ENCODE measurements around the gene CACNA1E.

Gene CACNA1E

GRCh38 chr1:181643631-181644030, 160.3 kb downstream of the CACNA1E start:
- Histone ChIP-seq H3K36me3 (ENCODE audit: insufficient read depth, low read length) (no peaks in the 10 kb centered on the region), H3K9me2 (replicated peaks; ENCODE audit: low read depth, low read length) (no peaks in the 10 kb centered on the region; the same call in 1 of the 2 replicates), H3K9ac (ENCODE audit: low read depth, low read length, poor library complexity, severe bottlenecking) (no peak overlapping the region), H3K4me1 (ENCODE audit: insufficient read depth, low read length, poor library complexity, severe bottlenecking) (no peaks in the 10 kb centered on the region), H3K4me2 (ENCODE audit: low read depth, low read length, poor library complexity, severe bottlenecking) (no peak overlapping the region), H3K79me2 (ENCODE audit: insufficient read depth, low read length) (no peaks in the 10 kb centered on the region), H4K20me1 (ENCODE audit: insufficient read depth, low read length, poor library complexity, severe bottlenecking) (no peaks in the 10 kb centered on the region), H3F3A (ENCODE audit: low read depth) (no peaks in the 10 kb centered on the region), H3K4me3 (ENCODE audit: low read length, poor library complexity, severe bottlenecking) (no peak overlapping the region), H2AFZ (ENCODE audit: low read length) (no peak overlapping the region), H3K27me3 (ENCODE audit: insufficient read depth, low read length, poor library complexity, severe bottlenecking) (no peaks in the 10 kb centered on the region), H3K9me3 (ENCODE audit: insufficient read depth, low read depth, low read length) (no peaks in the 10 kb centered on the region)
- TF ChIP-seq EZH2phosphoT487 (IDR thresholded peaks at IDR 0.05; ENCODE audit: borderline replicate concordance), result no peak
- TF ChIP-seq CTCF (conservative IDR thresholded peaks at IDR 0.05; ENCODE audit: low read length), result no peak

- H2AFZ ChIP-seq (ENCODE audit: low read length), result no peak overlapping the region
- H3K27me3 ChIP-seq (ENCODE audit: insufficient read depth, low read length, poor library complexity, severe bottlenecking), result no peaks in the 10 kb centered on the region
- H3K4me2 ChIP-seq (ENCODE audit: low read depth, low read length, poor library complexity, severe bottlenecking), result no peak overlapping the region
- no peaks in the 10 kb centered on the region for H4K20me1 ChIP-seq (ENCODE audit: insufficient read depth, low read length, poor library complexity, severe bottlenecking)
- no peak overlapping the region for H3K9ac ChIP-seq (ENCODE audit: low read depth, low read length, poor library complexity, severe bottlenecking)
- no peak for TF ChIP-seq CTCF (conservative IDR thresholded peaks at IDR 0.05; ENCODE audit: low read length)
- no peak for TF ChIP-seq EZH2phosphoT487 (IDR thresholded peaks at IDR 0.05; ENCODE audit: borderline replicate concordance)
- no peaks in the 10 kb centered on the region for H3K36me3 ChIP-seq (ENCODE audit: insufficient read depth, low read length)
- H3K9me3 ChIP-seq (ENCODE audit: insufficient read depth, low read depth, low read length), result no peaks in the 10 kb centered on the region
- no peaks in the 10 kb centered on the region for H3K79me2 ChIP-seq (ENCODE audit: insufficient read depth, low read length)
- no peaks in the 10 kb centered on the region for H3F3A ChIP-seq (ENCODE audit: low read depth)
- no peaks in the 10 kb centered on the region for H3K9me2 ChIP-seq (replicated peaks; ENCODE audit: low read depth, low read length)
- no peak overlapping the region for H3K4me3 ChIP-seq (ENCODE audit: low read length, poor library complexity, severe bottlenecking)
- H3K4me1 ChIP-seq (ENCODE audit: insufficient read depth, low read length, poor library complexity, severe bottlenecking), result no peaks in the 10 kb centered on the region
Measured at GRCh38 chr1:181645171-181645570, 161.9 kb downstream of the CACNA1E start.

- H3K4me2 ChIP-seq (ENCODE audit: low read depth, low read length, poor library complexity, severe bottlenecking), result no peak overlapping the region
- no peak overlapping the region for H2AFZ ChIP-seq (ENCODE audit: low read length)
- H3K4me1 ChIP-seq (ENCODE audit: insufficient read depth, low read length, poor library complexity, severe bottlenecking), result no peaks in the 10 kb centered on the region
Measured at GRCh38 chr1:181646710-181647109, 163.4 kb downstream of the CACNA1E start.

More at GRCh38 chr1:181646710-181647109, 163.4 kb downstream of the CACNA1E start:
- Histone ChIP-seq H3K9me2 (replicated peaks; ENCODE audit: low read depth, low read length) (no peaks in the 10 kb centered on the region), H3K79me2 (ENCODE audit: insufficient read depth, low read length) (no peaks in the 10 kb centered on the region), H3F3A (ENCODE audit: low read depth) (no peaks in the 10 kb centered on the region), H3K4me3 (ENCODE audit: low read length, poor library complexity, severe bottlenecking) (no peak overlapping the region), H3K9me3 (ENCODE audit: insufficient read depth, low read depth, low read length) (no peaks in the 10 kb centered on the region), H3K9ac (ENCODE audit: low read depth, low read length, poor library complexity, severe bottlenecking) (no peak overlapping the region), H3K27me3 (ENCODE audit: insufficient read depth, low read length, poor library complexity, severe bottlenecking) (no peaks in the 10 kb centered on the region), H4K20me1 (ENCODE audit: insufficient read depth, low read length, poor library complexity, severe bottlenecking) (no peaks in the 10 kb centered on the region), H3K36me3 (ENCODE audit: insufficient read depth, low read length) (no peaks in the 10 kb centered on the region)
- TF ChIP-seq CTCF (conservative IDR thresholded peaks at IDR 0.05; ENCODE audit: low read length) (no peak), EZH2phosphoT487 (IDR thresholded peaks at IDR 0.05; ENCODE audit: borderline replicate concordance) (no peak)

All from Loucy (cell line).